GM19351 (cell line): Measurements from ENCODE around the gene LMCD1.

Source experiments
- ATAC-seq: cut with Tn5 transposase; IDR thresholded peaks from one replicate; pipeline ENCODE4 v1.9.1; 2021; ENCODE audit warnings: mild to moderate bottlenecking, moderate library complexity; ENCODE audit not compliant: unreplicated experiment

The LMCD1 gene, protein sequence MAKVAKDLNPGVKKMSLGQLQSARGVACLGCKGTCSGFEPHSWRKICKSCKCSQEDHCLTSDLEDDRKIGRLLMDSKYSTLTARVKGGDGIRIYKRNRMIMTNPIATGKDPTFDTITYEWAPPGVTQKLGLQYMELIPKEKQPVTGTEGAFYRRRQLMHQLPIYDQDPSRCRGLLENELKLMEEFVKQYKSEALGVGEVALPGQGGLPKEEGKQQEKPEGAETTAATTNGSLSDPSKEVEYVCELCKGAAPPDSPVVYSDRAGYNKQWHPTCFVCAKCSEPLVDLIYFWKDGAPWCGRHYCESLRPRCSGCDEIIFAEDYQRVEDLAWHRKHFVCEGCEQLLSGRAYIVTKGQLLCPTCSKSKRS

DNA sequence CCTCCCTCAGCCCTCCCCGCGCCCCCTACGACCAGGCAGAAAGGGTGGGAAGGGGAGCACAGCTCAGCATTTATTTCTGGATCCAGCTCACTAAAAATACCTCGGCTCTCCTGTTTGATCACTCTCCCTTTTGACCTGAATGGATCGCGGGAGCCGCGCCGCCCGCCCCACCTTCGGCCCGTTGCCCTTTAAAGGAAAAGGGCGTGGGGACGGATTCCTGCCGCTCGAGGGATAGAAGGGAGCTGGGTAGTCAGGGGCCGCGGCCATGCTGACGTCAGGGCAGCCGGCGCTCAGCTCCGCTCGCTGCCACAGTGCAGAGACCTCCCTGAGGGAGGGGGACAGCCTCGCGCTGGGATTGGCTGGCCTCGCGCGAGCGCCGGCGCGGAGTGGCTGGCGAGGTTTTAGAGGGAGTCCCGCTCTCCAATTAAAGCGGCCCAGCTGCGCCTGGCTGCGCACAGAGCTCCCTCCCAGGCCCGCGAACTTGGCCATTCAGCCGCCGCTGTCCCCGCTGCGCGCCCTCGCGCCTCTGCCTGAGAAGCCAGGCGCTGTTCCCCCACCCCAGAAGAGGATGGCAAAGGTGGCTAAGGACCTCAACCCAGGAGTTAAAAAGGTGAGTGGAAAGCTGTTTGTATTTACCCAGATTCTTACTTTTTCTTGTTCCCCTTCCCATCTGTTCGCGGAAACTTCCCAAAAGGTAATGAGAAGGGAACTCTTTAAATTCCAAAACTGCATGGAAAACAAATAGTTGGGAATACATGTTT, at the start of gene LMCD1:
Gene LMCD1 (plus strand): TSS at position 453 of the 761 bp plus-strand sequence. CDS start 116 bp downstream, at position 569.
- peak; percentile 93 for ATAC-seq

DNA sequence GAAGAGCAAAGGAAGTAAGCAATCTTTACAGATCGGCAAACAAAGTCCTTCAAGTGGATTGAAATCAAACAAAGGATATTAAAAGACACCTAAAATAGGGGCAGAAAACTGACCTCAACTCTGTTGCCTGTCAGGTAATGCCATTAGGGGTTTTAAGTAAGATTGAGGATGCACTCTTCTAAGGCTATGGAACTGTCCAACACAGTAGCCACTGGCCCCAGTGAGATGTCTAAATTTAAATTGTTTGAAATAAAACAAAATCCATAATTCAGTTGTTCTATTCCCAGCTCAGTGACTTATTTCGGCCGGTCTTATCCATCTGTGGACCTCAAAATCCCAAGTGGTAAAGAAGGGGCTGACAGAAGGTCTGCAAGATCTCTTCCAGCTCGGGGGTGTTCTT, 49.5 kb upstream of the LMCD1 start:
- no peak for ATAC-seq

DNA sequence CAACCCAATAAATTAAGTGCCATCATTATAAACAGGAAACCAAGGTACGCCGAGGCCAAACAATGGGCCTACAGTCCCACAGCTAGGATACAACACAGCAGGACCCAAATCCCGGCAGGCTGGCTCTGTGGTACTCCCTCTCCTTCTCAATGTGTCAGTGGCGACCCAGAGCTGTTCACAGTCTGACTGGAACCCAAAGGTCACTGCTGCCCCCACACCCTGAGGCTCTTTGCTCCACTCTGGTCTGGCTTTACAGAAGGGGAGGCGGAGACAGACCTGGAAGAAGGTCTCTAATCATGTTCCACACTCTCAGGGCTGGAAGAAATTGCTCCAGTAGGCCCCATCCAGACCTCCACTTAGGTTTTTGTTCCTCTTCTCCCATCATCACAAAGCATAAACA, 48.5 kb upstream of the LMCD1 start:
- ATAC-seq: no peak

DNA sequence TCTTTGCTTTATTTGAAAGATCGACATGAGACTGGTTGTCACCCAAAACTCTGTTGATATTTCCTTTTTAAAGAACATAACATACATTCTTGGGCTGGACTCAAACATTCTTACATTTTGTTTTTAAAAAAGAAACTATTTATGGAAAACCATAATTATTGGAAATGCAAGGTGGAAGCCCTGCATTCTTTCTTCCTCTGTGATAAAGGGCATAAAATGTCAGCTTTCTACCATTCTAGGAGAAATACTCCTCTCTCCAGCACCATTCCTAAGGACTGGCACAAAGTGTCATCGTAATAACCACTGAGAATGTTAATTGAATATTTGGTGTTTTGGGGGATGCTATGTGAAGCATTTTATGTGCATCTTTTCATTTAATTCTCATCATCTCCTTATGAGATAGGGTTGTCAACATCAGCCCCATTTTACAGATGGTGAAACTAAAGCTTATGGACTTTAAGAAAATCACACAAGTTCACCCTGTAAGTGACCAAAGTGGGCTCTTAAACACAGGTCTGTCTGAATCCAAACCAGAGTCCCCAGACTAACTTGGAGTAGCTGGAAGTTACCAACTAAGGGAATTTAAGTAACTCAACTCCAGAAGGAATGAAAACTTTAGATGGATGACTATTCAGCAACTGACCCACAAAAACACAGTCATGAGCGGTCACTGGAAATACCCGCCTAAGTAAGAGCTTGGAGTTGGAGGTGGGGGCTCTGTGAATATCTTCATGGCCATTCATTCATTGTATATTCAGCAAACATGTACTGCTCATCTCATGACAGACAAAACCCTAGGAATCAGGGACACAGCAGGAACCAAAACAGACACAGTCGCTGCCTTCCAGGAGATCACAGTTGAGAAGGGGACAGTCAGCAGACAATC, 45.9 kb upstream of the LMCD1 start:
- ATAC-seq: no peak

DNA sequence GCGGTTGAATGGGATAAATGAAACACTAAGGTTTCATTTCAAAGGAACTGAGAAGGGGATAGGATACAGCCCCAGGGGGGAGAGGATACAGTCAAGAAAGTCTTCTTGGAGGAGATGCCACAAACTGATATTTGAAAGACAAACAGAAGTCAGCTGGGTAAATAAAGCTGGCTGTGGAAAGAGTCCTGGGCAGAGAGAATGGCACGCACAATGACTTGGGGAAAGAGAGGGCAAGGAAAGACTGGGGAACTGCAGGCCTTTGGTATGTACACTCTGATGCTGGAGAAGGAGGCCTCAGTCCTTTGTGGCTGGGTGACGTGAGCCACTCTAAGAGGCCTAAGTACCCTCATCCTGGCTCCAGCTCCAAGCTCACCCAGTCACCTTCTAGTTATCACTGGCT, 45.2 kb upstream of the LMCD1 start:
- ATAC-seq: no peak

DNA sequence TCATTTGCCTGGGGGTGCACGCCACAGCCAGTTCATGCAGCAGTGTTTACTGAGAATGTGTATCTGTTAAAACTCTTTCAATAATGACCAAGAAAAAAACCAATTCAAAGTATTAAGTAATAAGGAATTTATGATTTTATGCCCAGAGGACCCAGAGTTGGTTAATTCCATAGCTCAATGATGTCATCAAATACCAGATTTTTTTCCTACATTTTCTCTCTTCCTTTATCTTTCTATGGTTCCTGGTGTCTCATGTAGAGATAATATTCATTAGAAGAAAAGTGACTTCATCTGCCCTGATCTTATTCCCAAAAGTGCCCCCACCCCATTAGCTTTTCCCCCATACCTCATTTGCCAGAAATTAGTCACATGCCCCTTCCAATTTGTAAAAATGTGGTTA, 44.6 kb upstream of the LMCD1 start:
- ATAC-seq: no peak

DNA sequence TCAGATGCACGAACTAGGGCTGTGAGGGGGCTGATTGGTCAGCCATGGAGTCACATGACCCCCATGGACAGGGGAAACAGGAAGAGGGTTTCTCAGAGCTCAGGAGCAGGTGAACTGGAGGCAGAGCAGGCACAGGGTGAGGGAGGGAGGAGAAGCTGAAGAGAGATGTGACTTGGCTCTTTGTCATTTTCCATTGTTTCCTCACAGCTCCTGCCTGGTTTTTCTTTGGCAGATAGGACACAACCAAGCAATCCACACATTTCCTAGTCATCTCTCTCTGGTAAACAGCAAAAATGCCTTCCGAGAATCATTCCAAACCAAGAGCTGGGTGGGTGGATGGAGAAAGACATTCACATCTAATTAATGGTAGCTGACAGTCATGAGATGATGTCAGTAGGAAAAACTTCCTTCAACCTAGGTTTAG, 43.4 kb upstream of the LMCD1 start:
- ATAC-seq: no peak

DNA sequence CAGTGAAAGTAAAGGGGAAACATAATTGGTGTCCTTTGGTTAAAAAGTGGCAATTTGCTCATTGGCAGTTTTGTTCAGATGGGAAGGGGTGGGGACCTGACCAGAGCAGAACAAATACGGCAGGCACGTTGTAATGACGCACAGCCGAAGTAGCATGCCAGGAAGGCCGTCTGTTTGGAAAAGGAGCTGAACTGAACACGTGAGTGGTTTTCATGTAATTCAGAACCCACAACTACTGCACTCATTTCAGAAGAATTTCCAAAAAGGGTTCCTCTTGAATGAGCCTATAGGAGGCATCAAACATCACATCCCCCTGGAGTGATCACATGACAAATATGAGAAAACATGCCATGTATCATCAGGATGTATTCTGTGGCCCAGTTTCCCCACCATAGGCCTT, 42.9 kb upstream of the LMCD1 start:
- ATAC-seq: no peak

DNA sequence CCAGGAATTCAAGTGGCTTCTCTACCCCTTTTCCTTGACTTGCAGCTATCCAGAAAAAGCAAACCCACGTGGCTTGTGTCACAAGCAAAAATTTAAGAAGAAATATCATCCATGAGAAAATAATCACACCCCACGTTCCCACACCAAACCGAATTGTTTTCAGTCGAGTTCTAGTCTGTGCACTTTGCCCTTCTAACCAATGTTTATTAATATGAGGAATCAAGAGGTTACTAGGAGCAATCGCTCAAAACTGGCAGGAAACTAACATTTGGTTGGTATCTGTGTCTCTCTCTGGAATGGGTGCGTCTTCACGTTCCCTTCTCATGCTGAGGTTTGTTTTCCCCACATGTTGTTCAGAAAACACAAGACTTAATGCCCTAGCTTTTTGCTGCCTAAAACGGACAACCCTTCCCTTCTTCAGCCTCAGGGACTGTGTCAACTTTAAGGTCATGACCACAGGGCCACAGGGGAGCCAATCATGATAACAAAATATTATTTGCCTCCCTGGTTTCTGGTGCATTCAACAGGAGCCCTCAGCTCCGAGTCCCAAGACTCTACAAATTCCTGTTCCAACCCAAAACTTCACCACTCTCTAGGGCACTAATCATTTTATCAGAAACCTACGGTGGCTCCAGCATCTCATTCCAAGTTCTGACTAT, 41.4 kb upstream of the LMCD1 start:
- no peak for ATAC-seq

DNA sequence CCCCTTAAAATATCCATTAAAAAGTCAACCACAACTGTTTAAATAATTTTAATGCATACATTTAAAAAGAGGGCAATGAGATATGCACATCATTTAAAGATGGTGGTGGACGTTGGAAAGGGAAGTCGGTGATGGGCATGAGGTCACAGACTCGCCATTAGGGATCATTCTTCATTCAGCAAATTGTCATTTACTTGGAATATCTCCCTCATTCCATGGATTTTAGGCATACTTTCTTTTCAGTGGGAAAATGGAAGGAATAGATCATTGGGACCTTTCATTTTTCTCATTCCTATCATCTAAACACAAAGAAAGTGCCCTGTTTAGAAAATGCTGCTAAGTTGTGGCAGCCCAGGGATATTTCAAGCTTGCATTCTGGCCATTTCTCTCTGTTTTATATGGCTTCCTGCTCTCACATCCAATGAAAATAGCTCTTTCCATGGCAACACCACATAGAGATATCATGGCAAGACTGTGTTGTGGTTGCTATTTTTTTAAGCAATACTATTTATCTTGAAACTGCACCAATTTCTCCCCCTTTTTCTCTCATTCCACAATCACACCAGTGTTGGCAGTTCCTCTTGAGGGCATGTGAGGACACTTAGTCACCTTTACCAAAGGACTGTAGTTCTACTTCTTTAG, 40.7 kb upstream of the LMCD1 start:
- ATAC-seq: no peak

DNA sequence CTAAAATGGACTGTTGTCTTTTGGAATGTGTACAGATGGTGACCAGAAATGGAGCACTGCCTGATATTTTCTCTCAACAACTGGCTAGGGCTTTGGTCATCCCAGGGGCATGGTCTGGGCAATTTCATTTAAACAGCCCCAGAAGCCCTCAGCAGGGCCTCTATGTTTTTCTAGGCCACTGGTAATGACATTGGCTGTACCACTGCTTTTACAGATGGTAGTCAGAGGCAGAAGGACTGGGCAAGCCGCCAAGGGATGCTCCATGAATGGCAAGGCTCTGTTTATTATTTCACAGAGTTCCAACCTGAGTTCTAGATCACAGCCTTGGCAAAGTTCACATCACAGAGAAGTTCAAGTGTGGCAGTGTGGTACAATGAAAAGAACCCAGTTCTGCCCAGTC, 37.0 kb upstream of the LMCD1 start:
- ATAC-seq: no peak

DNA sequence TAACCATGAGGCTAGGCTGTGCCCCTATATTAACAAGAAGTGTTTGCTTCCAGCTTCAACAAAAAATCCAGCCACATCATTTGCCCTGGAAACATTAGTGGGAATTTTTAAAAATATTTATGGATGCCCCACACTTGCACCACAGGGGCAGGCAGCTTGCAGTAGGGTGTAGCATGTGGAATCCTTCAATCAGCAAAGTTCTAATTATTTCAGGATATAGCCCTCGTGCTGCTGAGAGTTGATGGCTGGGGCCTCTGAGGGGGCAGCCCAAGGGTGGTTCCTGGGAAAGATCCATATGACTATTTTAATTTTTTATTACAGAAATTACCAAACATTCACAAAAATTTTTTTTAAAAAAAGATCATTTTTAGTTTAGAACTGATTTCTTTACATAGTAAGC, 35.1 kb upstream of the LMCD1 start:
- no peak for ATAC-seq

DNA sequence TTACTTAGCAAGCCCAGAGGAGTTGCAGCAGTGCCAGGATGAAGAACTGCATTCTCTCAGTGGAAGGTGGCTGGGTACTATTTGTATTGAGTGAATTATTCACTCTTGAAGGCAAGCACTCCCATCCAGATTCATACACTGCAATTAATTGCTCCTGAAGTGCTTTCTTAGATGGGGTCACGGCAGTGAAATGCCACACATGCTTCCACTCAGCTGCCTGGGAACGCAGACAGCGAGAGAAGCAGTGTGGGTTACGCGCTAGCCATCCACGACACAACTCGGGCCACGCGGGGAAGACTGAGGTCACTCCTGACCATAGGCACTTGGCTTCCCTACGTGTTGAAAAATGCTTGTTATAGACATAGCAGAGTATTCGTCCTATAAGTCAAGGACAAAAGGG, 30.8 kb upstream of the LMCD1 start:
- ATAC-seq: no peak

DNA sequence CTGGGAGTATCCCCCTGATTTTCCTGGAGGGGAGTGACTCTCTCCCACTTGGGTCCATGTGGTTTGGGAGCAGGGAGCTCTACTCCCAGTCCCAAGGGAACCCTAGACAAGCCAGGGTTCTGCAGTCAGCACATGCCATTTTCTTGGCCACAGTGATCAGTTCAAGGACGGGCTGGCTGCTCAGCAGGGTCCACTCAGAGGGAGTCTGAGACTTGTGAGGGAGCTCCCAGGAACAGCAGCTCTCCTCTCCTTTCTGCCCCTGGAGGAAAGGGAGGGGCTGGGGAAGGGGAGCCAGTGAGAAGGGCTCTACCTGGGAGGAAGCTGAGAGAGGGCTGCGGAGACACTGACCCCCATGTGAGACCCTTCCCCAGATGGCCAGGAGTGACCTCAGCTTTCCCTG, 29.1 kb upstream of the LMCD1 start:
- no peak for ATAC-seq

DNA sequence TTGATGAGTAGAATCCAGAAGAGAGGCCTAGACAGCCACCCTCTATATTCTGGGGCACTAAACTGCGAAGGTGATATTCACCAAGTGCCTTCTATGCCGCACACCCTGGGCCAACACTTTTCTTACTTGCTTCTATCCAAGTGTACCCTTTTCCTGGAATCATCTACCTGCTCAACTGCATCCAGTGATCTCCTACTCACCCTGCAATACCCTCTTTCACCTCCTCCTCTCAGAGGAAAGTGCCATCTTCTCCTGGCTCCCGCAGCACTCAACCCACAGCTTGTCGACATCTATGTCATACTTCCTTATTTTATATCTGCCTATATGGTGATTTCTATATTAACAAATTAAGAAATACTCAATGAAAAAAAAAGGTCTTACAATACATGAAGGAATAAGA, 28.6 kb upstream of the LMCD1 start:
- ATAC-seq: no peak

DNA sequence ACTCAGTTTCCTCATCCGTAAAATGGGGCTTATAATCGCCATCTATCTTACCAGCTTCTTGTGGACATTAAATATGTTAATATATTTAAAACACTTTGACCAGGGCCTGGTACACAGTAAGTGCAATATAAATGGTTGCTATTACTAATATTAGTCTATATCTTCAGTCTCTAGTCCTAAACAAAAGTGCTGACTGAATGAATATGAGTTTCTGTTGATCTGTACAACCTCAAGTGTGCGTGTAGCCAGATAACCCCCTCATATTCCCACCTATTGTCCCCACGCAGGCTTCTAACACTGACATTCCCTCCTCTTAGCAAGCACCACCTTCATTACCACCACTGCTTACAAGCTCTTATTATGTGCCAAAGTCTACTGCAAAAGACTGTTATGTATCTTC, 27.6 kb upstream of the LMCD1 start:
- ATAC-seq: no peak

DNA sequence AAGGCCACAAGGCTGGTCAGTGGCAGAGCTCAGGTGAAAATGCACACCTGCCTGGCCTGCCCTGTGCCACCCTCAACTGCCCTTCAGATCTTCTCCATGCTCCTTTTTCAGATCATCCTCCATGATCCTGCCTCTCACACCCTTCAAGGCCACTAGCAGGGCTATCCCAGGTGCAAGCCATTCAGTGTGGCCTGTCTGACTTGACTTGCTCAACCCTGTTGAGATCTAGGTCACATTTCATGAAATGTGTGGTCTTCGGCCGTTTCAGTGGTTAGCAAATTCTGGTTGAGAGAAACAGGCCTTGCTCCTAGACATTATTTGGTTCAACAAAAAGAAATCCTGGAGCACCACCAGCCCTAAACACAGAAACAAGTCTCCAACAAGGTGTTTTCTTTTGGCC, 26.6 kb upstream of the LMCD1 start:
- ATAC-seq: no peak

DNA sequence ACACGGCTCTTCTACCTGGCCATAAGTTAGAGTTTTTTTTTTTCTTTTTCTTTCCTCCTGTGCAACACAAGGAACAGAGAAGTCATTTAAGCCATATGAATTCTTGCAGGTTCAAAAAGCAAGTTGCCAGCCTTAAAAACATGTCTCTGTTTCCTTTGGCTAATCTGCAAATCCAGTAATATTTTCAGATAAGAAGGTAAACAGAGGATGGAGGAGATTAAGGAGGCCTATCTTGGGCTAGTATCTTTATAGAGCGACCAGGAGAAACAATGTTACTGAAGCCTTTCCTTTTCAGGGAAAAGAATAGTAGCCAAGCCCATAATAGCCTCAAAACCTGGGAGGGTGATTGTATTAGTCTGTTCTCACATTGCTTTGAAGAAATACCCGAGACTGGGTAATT, 20.9 kb upstream of the LMCD1 start:
- no peak for ATAC-seq

DNA sequence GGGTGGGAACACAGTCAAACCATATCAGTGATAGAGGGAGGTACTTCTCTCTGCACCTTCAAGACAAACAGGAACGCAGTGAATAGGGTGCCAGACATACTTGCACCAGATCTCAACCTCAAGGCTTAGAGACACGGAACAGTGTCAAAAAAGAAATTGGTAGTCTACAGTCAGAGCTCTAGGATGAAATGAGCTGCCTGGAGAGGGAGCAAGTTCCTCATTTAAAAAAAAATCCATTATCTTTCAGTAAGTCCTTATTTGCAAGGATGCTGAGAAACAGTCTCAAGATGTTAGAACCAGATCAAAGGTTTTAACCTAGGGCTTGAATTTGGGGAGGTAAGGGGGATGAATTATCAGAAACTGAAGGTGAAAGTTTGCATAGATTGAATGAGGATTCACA, 20.2 kb upstream of the LMCD1 start:
- no peak for ATAC-seq

DNA sequence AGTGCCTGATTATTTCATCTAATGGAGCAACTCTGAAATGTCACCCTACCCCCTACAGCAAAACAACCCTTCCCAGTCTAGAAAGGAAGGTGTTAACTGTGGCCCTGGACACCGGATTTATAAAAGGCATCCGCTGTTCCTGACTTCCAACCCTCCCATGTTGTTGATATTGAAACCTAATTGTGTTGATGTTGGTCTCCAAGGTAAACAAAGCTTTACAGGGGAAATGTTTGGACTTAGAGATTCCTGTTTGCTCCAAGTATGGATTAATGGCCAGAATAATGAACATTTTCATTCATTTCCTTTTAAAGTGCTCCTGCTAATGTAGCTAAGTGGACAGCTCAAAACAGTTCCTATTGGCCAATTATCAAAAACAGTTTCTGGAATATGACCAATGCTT, 19.4 kb upstream of the LMCD1 start:
- ATAC-seq: no peak
